HepG2 (cell line): ENCODE measurements around the gene CGREF1. TPM values are rescaled to one million over a fixed set of nuclear protein-coding genes. Genes with fewer than 3 reads are reported as not detected.

Source experiments
- HDAC6 ChIP-seq: fragments of 200-600 bp; sonication (generic); IDR thresholded peaks from 2 replicates; pipeline ENCODE4 v1.7.0; 2017; ENCODE audit warnings: mild to moderate bottlenecking, antibody characterized with exemption, low read length, low read depth
- HNF1A ChIP-seq, 2 experiments: sonication (generic) in 1 of 2; formaldehyde crosslinking in 1 of 2; IDR thresholded peaks; 2 replicates each; pipeline versions ENCODE4 v1.4.0 to v1.6.1; 2016 to 2020; ENCODE audit warnings: borderline replicate concordance in 1 of 2, low read depth in 1 of 2, mild to moderate bottlenecking in 1 of 2, missing genetic modification reagents in 1 of 2
- HNRNPLL ChIP-seq: fragments of 200-400 bp; formaldehyde crosslinking; IDR thresholded peaks from 2 replicates; pipeline ENCODE4 v1.6.1; 2017; ENCODE audit warnings: mild to moderate bottlenecking, low read depth, low read length; ENCODE audit not compliant: poor library complexity, severe bottlenecking
- HNRNPUL1 ChIP-seq: fragments of 200-400 bp; formaldehyde crosslinking; IDR thresholded peaks from 2 replicates; pipeline ENCODE4 v1.6.1; 2017; ENCODE audit warnings: low read depth, mild to moderate bottlenecking, low read length, moderate library complexity
- IRF9 ChIP-seq: sonication (generic); formaldehyde crosslinking; IDR thresholded peaks from 2 replicates; pipeline ENCODE4 v1.8.0; 2022; ENCODE audit warnings: missing genetic modification reagents, mild to moderate bottlenecking, borderline replicate concordance
- KLF12 ChIP-seq: sonication (generic); formaldehyde crosslinking; IDR thresholded peaks from 2 replicates; pipeline ENCODE4 v1.4.0; 2020; ENCODE audit warnings: missing genetic modification reagents, borderline replicate concordance
- NRL ChIP-seq: sonication (generic); formaldehyde crosslinking; IDR thresholded peaks from 2 replicates; pipeline ENCODE4 v1.5.0; 2020; ENCODE audit warnings: missing genetic modification reagents, mild to moderate bottlenecking, moderate library complexity, borderline replicate concordance
- REL ChIP-seq: sonication (generic); formaldehyde crosslinking; conservative IDR thresholded peaks from 2 replicates; pipeline ENCODE4 v1.8.0; 2022; ENCODE audit warnings: mild to moderate bottlenecking, missing genetic modification reagents, moderate library complexity
- SYNCRIP ChIP-seq: fragments of 200-400 bp; formaldehyde crosslinking; IDR thresholded peaks from 2 replicates; pipeline ENCODE4 v1.6.1; 2018; ENCODE audit warnings: mild to moderate bottlenecking, low read depth, low read length; ENCODE audit not compliant: insufficient read depth
- TRIM22 ChIP-seq: fragments of 450-650 bp; IDR thresholded peaks from 2 replicates; pipeline ENCODE4 v1.6.1; 2017
- ZNF280B ChIP-seq: sonication (generic); formaldehyde crosslinking; IDR thresholded peaks from 2 replicates; pipeline ENCODE4 v1.5.0; 2020; ENCODE audit warnings: missing genetic modification reagents, mild to moderate bottlenecking, borderline replicate concordance
- ZNF468 ChIP-seq: sonication (generic); formaldehyde crosslinking; IDR thresholded peaks from 2 replicates; pipeline ENCODE4 v1.8.0; 2022; ENCODE audit warnings: mild to moderate bottlenecking, moderate library complexity, missing genetic modification reagents
- ZNF510 ChIP-seq: sonication (generic); formaldehyde crosslinking; IDR thresholded peaks from 2 replicates; pipeline ENCODE4 v1.4.0; 2020; ENCODE audit warnings: low read depth, mild to moderate bottlenecking, missing genetic modification reagents
- ZNF713 ChIP-seq: sonication (generic); formaldehyde crosslinking; IDR thresholded peaks from 2 replicates; pipeline ENCODE4 v1.4.0; 2020; ENCODE audit warnings: mild to moderate bottlenecking, missing genetic modification reagents
- ZNF883 ChIP-seq: sonication (generic); formaldehyde crosslinking; IDR thresholded peaks from 2 replicates; pipeline ENCODE4 v1.5.1; 2020; ENCODE audit warnings: mild to moderate bottlenecking, missing genetic modification reagents; ENCODE audit errors: not compliant biosample characterization
- polyA plus RNA-seq, 8 experiments: library from polyadenylated mRNA; depleted of rRNA in 3 of 8; stranded (reverse) in 7 of 8; unstranded in 1 of 8; fragments of >200 nt; fragmentation: Illumina TruSeq in 4 of 8; extraction: Trizol in 4 of 8; gene quantifications; 2 replicates each; pipeline versions ENCODE4 v1.2.1 to v1.2.3, GENCODE V29; 2011 to 2016; ENCODE audit warnings: low read depth in 4 of 8, missing spikeins in 1 of 8, mixed read lengths in 1 of 8; ENCODE audit not compliant: insufficient read depth in 1 of 8
- total RNA-seq, 5 experiments: library from RNA; depleted of rRNA; stranded (reverse); fragments of >200 nt; fragmentation: Illumina TruSeq; extraction: Trizol; gene quantifications; 2 replicates each; pipeline ENCODE4 v1.2.3, GENCODE V29; 2016; ENCODE audit warnings: low read depth in 1 of 5
- TF ChIP-seq, protein P1 (sequence below): sonication (generic); formaldehyde crosslinking; IDR thresholded peaks from 2 replicates; pipeline ENCODE4 v1.4.0; 2020; ENCODE audit warnings: mild to moderate bottlenecking, missing genetic modification reagents

The CGREF1 gene
- total and polyA plus RNA-seq, 2 of the 13 experiments (the other 11 are each of a cell fraction or from before 2014, with no cell fraction given): 13.9 to 23.4 TPM

DNA sequence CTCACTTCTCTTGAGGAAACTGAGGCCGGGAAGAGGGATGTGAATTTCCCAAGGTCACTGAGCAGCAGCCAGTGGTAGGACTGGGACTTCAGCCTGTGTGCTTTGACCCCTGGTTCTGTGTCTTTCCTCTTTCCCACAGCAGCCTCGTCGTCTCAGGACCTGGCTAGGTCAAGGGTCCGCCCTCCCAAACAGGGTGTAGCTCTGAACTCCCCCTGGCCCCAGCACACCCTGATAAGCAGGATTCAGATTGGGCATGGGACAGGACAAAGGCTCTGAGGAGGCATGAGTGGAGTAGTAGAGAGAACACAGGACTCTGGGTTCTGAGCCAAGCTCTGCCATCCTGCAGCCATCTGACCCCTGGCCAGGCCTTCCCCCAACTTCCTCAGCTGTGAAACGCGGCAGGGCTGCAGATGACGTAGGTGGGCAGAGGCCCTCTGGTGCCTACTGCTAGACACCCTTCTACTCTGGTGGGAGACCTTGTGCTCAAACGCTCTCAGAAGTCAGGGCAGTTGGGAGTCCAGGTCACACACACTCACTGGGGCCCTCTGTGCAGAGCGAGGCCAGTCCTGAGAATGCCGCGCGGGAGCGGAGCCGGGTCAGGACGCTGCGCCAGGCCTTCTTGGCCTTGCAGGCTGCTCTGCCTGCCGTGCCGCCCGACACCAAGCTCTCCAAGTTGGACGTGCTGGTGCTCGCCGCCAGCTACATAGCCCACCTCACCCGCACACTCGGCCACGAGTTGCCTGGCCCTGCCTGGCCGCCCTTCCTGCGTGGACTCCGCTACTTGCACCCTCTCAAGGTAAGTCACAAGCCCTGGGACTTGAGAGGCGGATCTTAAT, 30.9 kb upstream of the CGREF1 start (continued):
- peak; percentile 52 for TF ChIP-seq ZNF280B (CRISPR knock-in tag)
- no peak for TF ChIP-seq ZNF510
- no peak for TF ChIP-seq HNRNPUL1
- no peak for TF ChIP-seq REL (CRISPR knock-in tag)
- TF ChIP-seq HNF1A (IDR thresholded peaks at IDR 0.05; ENCODE audit: low read depth): no peak
- no peak for TF ChIP-seq HNF1A (CRISPR knock-in tag; IDR thresholded peaks at IDR 0.05; ENCODE audit: borderline replicate concordance)
- no peak for TF ChIP-seq KLF12
- TF ChIP-seq ZNF468: no peak
- TF ChIP-seq, protein P1, sequence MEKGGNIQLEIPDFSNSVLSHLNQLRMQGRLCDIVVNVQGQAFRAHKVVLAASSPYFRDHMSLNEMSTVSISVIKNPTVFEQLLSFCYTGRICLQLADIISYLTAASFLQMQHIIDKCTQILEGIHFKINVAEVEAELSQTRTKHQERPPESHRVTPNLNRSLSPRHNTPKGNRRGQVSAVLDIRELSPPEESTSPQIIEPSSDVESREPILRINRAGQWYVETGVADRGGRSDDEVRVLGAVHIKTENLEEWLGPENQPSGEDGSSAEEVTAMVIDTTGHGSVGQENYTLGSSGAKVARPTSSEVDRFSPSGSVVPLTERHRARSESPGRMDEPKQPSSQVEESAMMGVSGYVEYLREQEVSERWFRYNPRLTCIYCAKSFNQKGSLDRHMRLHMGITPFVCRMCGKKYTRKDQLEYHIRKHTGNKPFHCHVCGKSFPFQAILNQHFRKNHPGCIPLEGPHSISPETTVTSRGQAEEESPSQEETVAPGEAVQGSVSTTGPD: no peak
- no peak for TF ChIP-seq ZNF883 (CRISPR knock-in tag)
- no peak for TF ChIP-seq HNRNPLL
- no peak for TF ChIP-seq IRF9
- no peak for TF ChIP-seq SYNCRIP
- no peak for TF ChIP-seq HDAC6
- no peak for TF ChIP-seq ZNF713 (CRISPR knock-in tag)
- no peak for TF ChIP-seq TRIM22
- no peak for TF ChIP-seq NRL (CRISPR knock-in tag)
